GM23338 (cell line): Measurements from ENCODE around the gene GTF3C5. TPM values are rescaled to one million over a fixed set of nuclear protein-coding genes. Genes with fewer than 3 reads are reported as not detected.

Experiments
- ATAC-seq: fragments of 200-7000 bp; cut with Tn5 transposase; 3 replicates; pipeline ENCODE4 v1.9.1; 2020
- DNase-seq: peaks from one replicate; pipeline ENCODE4 v3.0.0-alpha.2; 2015; ENCODE audit warnings: low spot score
- H2AFZ ChIP-seq: fragments of 200-600 bp; sonication (generic); 2 replicates; pipeline ENCODE4 v1.8.0; 2016; ENCODE audit warnings: antibody characterized with exemption, mild to moderate bottlenecking, moderate library complexity
- H3F3A ChIP-seq: fragments of 200-600 bp; sonication (generic); replicated peaks from 2 replicates; pipeline ENCODE4 v1.8.0; 2017; ENCODE audit warnings: antibody characterized with exemption, mixed run types, low read depth
- H3K27ac ChIP-seq: fragments of 200-600 bp; sonication (generic); 2 replicates; pipeline ENCODE4 v1.6.1; 2016; ENCODE audit warnings: low read depth
- H3K27me3 ChIP-seq: fragments of 200-600 bp; sonication (generic); 2 replicates; pipeline ENCODE4 v1.8.0; 2016; ENCODE audit warnings: mild to moderate bottlenecking, mixed run types, moderate library complexity; ENCODE audit not compliant: insufficient read depth
- H3K36me3 ChIP-seq: fragments of 200-600 bp; sonication (generic); 2 replicates; pipeline ENCODE4 v1.8.0; 2016; ENCODE audit warnings: mild to moderate bottlenecking; ENCODE audit not compliant: insufficient read depth
- H3K4me1 ChIP-seq: fragments of 200-600 bp; sonication (generic); 2 replicates; pipeline ENCODE4 v1.8.0; 2016; ENCODE audit warnings: mild to moderate bottlenecking, moderate library complexity; ENCODE audit not compliant: insufficient read depth
- H3K4me2 ChIP-seq: fragments of 200-600 bp; sonication (generic); 2 replicates; pipeline ENCODE4 v1.7.1; 2017; ENCODE audit warnings: mixed run types
- H3K4me3 ChIP-seq: fragments of 200-600 bp; sonication (generic); 2 replicates; pipeline ENCODE4 v1.6.1; 2016; ENCODE audit warnings: mixed run types
- H3K79me2 ChIP-seq: fragments of 200-600 bp; sonication (generic); replicated peaks from 2 replicates; pipeline ENCODE4 v1.8.0; 2017; ENCODE audit warnings: mild to moderate bottlenecking; ENCODE audit not compliant: insufficient read depth
- H3K9me2 ChIP-seq: fragments of 200-600 bp; sonication (generic); 2 replicates; pipeline ENCODE4 v1.8.0; 2017; ENCODE audit not compliant: insufficient read depth
- H4K20me1 ChIP-seq: fragments of 200-600 bp; sonication (generic); replicated peaks from 2 replicates; pipeline ENCODE4 v1.8.0; 2017; ENCODE audit warnings: mild to moderate bottlenecking; ENCODE audit not compliant: insufficient read depth
- H3K27ac Mint-ChIP-seq: 2 replicates; pipeline ENCODE4 v1.8.0; 2020; ENCODE audit warnings: inconsistent platforms, mild to moderate bottlenecking, moderate library complexity, mixed read lengths
- H3K27me3 Mint-ChIP-seq: 3 replicates; pipeline ENCODE4 v1.8.0; 2022; ENCODE audit warnings: low read depth, mild to moderate bottlenecking, moderate library complexity, mixed read lengths, inconsistent platforms; ENCODE audit not compliant: insufficient read depth, poor library complexity
- H3K36me3 Mint-ChIP-seq: 3 replicates; pipeline ENCODE4 v1.8.0; 2021; ENCODE audit warnings: low read depth, mild to moderate bottlenecking, inconsistent platforms, moderate library complexity, mixed read lengths
- H3K4me1 Mint-ChIP-seq: 3 replicates; pipeline ENCODE4 v1.8.0; 2020; ENCODE audit warnings: mild to moderate bottlenecking, inconsistent platforms, mixed read lengths
- H3K4me3 Mint-ChIP-seq: 3 replicates; pipeline ENCODE4 v1.8.0; 2021; ENCODE audit warnings: moderate library complexity, mild to moderate bottlenecking, inconsistent platforms, mixed read lengths
- H3K9me3 Mint-ChIP-seq: 3 replicates; pipeline ENCODE4 v1.8.0; 2020; ENCODE audit warnings: moderate library complexity, mild to moderate bottlenecking, inconsistent platforms, mixed read lengths
- CREB1 ChIP-seq: fragments of 250-450 bp; sonication (Bioruptor Pico); IDR thresholded peaks from 2 replicates; pipeline ENCODE4 v1.5.0; 2020; ENCODE audit warnings: low read depth, mild to moderate bottlenecking, moderate library complexity
- CTCF ChIP-seq, 2 experiments: fragments of 200-600 bp in 1 of 2; sonication (generic) in 1 of 2; conservative IDR thresholded peaks; 2 replicates each; pipeline versions ENCODE4 v1.5.1 to v1.6.1; 2016 to 2017; ENCODE audit warnings: antibody characterized with exemption in 2 of 2, low read depth in 2 of 2, mild to moderate bottlenecking in 2 of 2, moderate library complexity in 1 of 2
- ETS1 ChIP-seq: IDR thresholded peaks from 2 replicates; pipeline ENCODE4 v1.6.1; 2016; ENCODE audit warnings: antibody characterized with exemption
- EZH2 ChIP-seq: fragments of 200-600 bp; sonication (generic); IDR thresholded peaks from one replicate; pipeline ENCODE4 v1.8.0; 2017; ENCODE audit warnings: antibody characterized with exemption, mild to moderate bottlenecking, low read depth; ENCODE audit not compliant: unreplicated experiment
- EZH2phosphoT487 ChIP-seq: fragments of 200-600 bp; sonication (generic); IDR thresholded peaks from one replicate; pipeline ENCODE4 v1.8.1; 2018; ENCODE audit warnings: antibody characterized with exemption; ENCODE audit not compliant: unreplicated experiment
- JUNB ChIP-seq: IDR thresholded peaks from one replicate; pipeline ENCODE4 v1.6.1; 2016; ENCODE audit warnings: antibody characterized with exemption; ENCODE audit not compliant: unreplicated experiment
- NANOG ChIP-seq: IDR thresholded peaks from 2 replicates; pipeline ENCODE4 v1.6.1; 2016; ENCODE audit warnings: antibody characterized with exemption, borderline replicate concordance
- POLR2AphosphoS5 ChIP-seq: IDR thresholded peaks from 2 replicates; pipeline ENCODE4 v1.6.1; 2016; ENCODE audit warnings: antibody characterized with exemption, low read depth
- REST ChIP-seq: IDR thresholded peaks from one replicate; pipeline ENCODE4 v1.6.1; 2018; ENCODE audit warnings: antibody characterized with exemption; ENCODE audit not compliant: unreplicated experiment
- STAT1 ChIP-seq: IDR thresholded peaks from one replicate; pipeline ENCODE4 v1.6.1; 2016; ENCODE audit warnings: antibody characterized with exemption; ENCODE audit not compliant: unreplicated experiment
- ZNF114 ChIP-seq: fragments of 250-450 bp; sonication (Bioruptor Pico); IDR thresholded peaks from 2 replicates; pipeline ENCODE4 v1.5.0; 2020; ENCODE audit warnings: mild to moderate bottlenecking, moderate library complexity
- ZNF331 ChIP-seq: fragments of 250-450 bp; sonication (Bioruptor Pico); IDR thresholded peaks from 2 replicates; pipeline ENCODE4 v1.5.0; 2020; ENCODE audit warnings: low read depth, mild to moderate bottlenecking, moderate library complexity
- ZNF462 ChIP-seq: fragments of 250-450 bp; sonication (Bioruptor Pico); IDR thresholded peaks from 2 replicates; pipeline ENCODE4 v1.5.0; 2020; ENCODE audit warnings: mild to moderate bottlenecking, moderate library complexity
- polyA plus RNA-seq: library from polyadenylated mRNA; unstranded; fragments of >200 nt; fragmentation: Nextera tagmentation; extraction: Ambion mirVana; gene quantifications from 2 replicates; pipeline ENCODE4 v1.2.1, GENCODE V29; 2016
- total RNA-seq: library from RNA; depleted of rRNA; stranded (reverse); fragments of >200 nt; shearing (Covaris generic); gene quantifications from 2 replicates; pipeline ENCODE4 v1.2.3, GENCODE V29; 2014

The GTF3C5 gene
- total and polyA plus RNA-seq, 2 experiments from 2014 or later = 46.0 to 78.8 TPM

GRCh38 chr9:132991351-132992300 is 39.2 kb upstream of the GTF3C5 start:
- no peaks in the 10 kb centered on the region for H4K20me1 ChIP-seq
- H3K36me3 Mint-ChIP-seq = no peaks in the 10 kb centered on the region; the same call in 2 of the 3 replicates
- DNase-seq (no peak), ATAC-seq (no peak)
- no peak overlapping the region for H3K4me3 Mint-ChIP-seq
- H3K9me3 Mint-ChIP-seq = no peaks in the 10 kb centered on the region
- H3K27ac Mint-ChIP-seq = no peak overlapping the region
- H3K4me3 ChIP-seq = no peak overlapping the region
- H3K4me1 ChIP-seq = peaks cover 13% of the 10 kb centered on the region; the same call in 1 of the 2 replicates
- H3K79me2 ChIP-seq = no peaks in the 10 kb centered on the region
- no peaks in the 10 kb centered on the region for H3F3A ChIP-seq
- no peaks in the 10 kb centered on the region for H3K9me2 ChIP-seq
- peaks cover 23% of the 10 kb centered on the region for H3K27me3 Mint-ChIP-seq
- peaks cover 30% of the 10 kb centered on the region for H3K4me1 Mint-ChIP-seq
- TF ChIP-seq ETS1 = no peak
- TF ChIP-seq ZNF462 (CRISPR knock-in tag) = no peak
- no peak for TF ChIP-seq ZNF331
- TF ChIP-seq EZH2phosphoT487 = no peak
- TF ChIP-seq NANOG = no peak
- TF ChIP-seq REST = no peak
- TF ChIP-seq STAT1 = no peak
- no peak for TF ChIP-seq EZH2
- TF ChIP-seq ZNF114 (CRISPR knock-in tag) = no peak
- no peak for TF ChIP-seq POLR2AphosphoS5
- TF ChIP-seq CREB1 (CRISPR knock-in tag) = no peak
- TF ChIP-seq CTCF (conservative IDR thresholded peaks at IDR 0.05; ENCODE audit: low read depth in 2 of 2) = no peak
- no peak for TF ChIP-seq JUNB
- H3K4me2 ChIP-seq = no peak overlapping the region
- no peak overlapping the region for H2AFZ ChIP-seq
- no peaks in the 10 kb centered on the region for H3K27me3 ChIP-seq
- H3K27ac ChIP-seq = no peak overlapping the region
- no peaks in the 10 kb centered on the region for H3K36me3 ChIP-seq
